Loucy (cell line): ENCODE measurements around the gene BCAS3.
A peak's percentile ranks its signal among the peaks of the same experiment; 100 is the strongest.

Experiments used
- EZH2phosphoT487 ChIP-seq: fragments of 200-600 bp; IDR thresholded peaks from 2 replicates; pipeline ENCODE4 v1.6.1; 2018; ENCODE audit warnings: antibody characterized with exemption, mild to moderate bottlenecking, moderate library complexity, borderline replicate concordance
- TF ChIP-seq, protein P1 (sequence below): fragments of 200-600 bp; sonication (generic); conservative IDR thresholded peaks from 2 replicates; pipeline ENCODE4 v1.5.1; 2014; ENCODE audit warnings: mild to moderate bottlenecking, antibody characterized with exemption, low read length

GRCh38 chr17:61157246-61157886, 479.7 kb downstream of the BCAS3 start:
- TF ChIP-seq, protein P1, sequence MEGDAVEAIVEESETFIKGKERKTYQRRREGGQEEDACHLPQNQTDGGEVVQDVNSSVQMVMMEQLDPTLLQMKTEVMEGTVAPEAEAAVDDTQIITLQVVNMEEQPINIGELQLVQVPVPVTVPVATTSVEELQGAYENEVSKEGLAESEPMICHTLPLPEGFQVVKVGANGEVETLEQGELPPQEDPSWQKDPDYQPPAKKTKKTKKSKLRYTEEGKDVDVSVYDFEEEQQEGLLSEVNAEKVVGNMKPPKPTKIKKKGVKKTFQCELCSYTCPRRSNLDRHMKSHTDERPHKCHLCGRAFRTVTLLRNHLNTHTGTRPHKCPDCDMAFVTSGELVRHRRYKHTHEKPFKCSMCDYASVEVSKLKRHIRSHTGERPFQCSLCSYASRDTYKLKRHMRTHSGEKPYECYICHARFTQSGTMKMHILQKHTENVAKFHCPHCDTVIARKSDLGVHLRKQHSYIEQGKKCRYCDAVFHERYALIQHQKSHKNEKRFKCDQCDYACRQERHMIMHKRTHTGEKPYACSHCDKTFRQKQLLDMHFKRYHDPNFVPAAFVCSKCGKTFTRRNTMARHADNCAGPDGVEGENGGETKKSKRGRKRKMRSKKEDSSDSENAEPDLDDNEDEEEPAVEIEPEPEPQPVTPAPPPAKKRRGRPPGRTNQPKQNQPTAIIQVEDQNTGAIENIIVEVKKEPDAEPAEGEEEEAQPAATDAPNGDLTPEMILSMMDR, result 0 out of 2 replicates have a peak, but pooled peaks have one; percentile 7
- TF ChIP-seq EZH2phosphoT487, result no peak
